ENCODE results near the gene FKBP15.

- TF ChIP-seq CTCF (IDR thresholded peaks at IDR 0.05; ENCODE audit: extremely low read depth in 1 of 2, insufficient read depth in 1 of 2, low read depth in 1 of 2, low read length in 2 of 2) (no peak), GATA2 (IDR thresholded peaks at IDR 0.05; ENCODE audit: insufficient read depth, insufficient read length, low read depth, low read length) (no peak), MAX (IDR thresholded peaks at IDR 0.05; ENCODE audit: insufficient read depth, insufficient read length) (no peak), POLR2AphosphoS5 (IDR thresholded peaks at IDR 0.05; ENCODE audit: insufficient read depth, low read depth, low read length) (no peak), JUN (IDR thresholded peaks at IDR 0.05; ENCODE audit: borderline replicate concordance, insufficient read depth, insufficient read length, low read depth) (no peak), EZH2 (IDR thresholded peaks at IDR 0.05; ENCODE audit: borderline replicate concordance, low read depth, low read length, severe bottlenecking) (no peak), POLR2A (IDR thresholded peaks at IDR 0.05; ENCODE audit: low read depth, low read length) (no peak)
Measured at GRCh38 chr9:113139225-113139829, 81.8 kb downstream of the FKBP15 start.

Data from endothelial cell of umbilical vein (primary cell).